Kidney (tissue), 14 donors: ENCODE results near the gene PPP1R2C. TPM values are rescaled to one million over a fixed set of nuclear protein-coding genes. Genes with fewer than 3 reads are reported as not detected.

Source experiments
- DNase-seq, 5 donors: peaks; one replicate each; pipeline ENCODE4 v3.0.0-alpha.2; 2013 to 2020
- FAIRE-seq: peaks from 2 replicates; lab custom pipeline; 2012; peaks lifted over from hg19 to GRCh38; lab: Jason Lieb, UNC
- H3K27ac ChIP-seq, 2 donors: one replicate each; pipeline ENCODE4 v1.7.0; 2013; ENCODE audit warnings: low read depth in 2 of 2, low read length in 2 of 2, inconsistent platforms in 1 of 2
- H3K27me3 ChIP-seq: one replicate; pipeline ENCODE4 v1.7.1; 2013; ENCODE audit warnings: low read length, inconsistent platforms; ENCODE audit not compliant: control insufficient read depth, insufficient read depth
- H3K36me3 ChIP-seq, 3 donors: one replicate each; pipeline versions ENCODE4 v1.7.0 to v1.7.1; 2013; ENCODE audit warnings: low read length in 3 of 3, control low read depth in 1 of 3, inconsistent platforms in 1 of 3; ENCODE audit not compliant: insufficient read depth in 3 of 3, control insufficient read depth in 2 of 3
- H3K4me1 ChIP-seq, 3 donors: one replicate each; pipeline versions ENCODE4 v1.7.0 to v1.7.1; 2013; ENCODE audit warnings: low read length in 3 of 3, inconsistent platforms in 1 of 3, low read depth in 1 of 3; ENCODE audit not compliant: control insufficient read depth in 2 of 3, insufficient read depth in 2 of 3
- H3K4me3 ChIP-seq, 3 donors: one replicate each; pipeline versions ENCODE4 v1.7.0 to v1.8.1; 2013; ENCODE audit warnings: low read length in 3 of 3, control low read depth in 1 of 3, inconsistent platforms in 1 of 3
- H3K9ac ChIP-seq, 3 donors: one replicate each; pipeline versions ENCODE4 v1.7.0 to v1.7.1; 2013; ENCODE audit warnings: low read length in 3 of 3, control low read depth in 1 of 3, inconsistent platforms in 1 of 3
- H3K9me3 ChIP-seq, 3 donors: one replicate each; pipeline versions ENCODE4 v1.7.0 to v1.7.1; 2013; ENCODE audit warnings: low read length in 3 of 3, control low read depth in 1 of 3, inconsistent platforms in 1 of 3; ENCODE audit not compliant: control insufficient read depth in 2 of 3, insufficient read depth in 1 of 3
- CTCF ChIP-seq: IDR thresholded peaks from 3 replicates; pipeline ENCODE4 v1.5.1; 2012; ENCODE audit warnings: mild to moderate bottlenecking, moderate library complexity, borderline replicate concordance; ENCODE audit not compliant: insufficient read depth; ENCODE audit errors: extremely low read depth
- intact Hi-C: fragments of 100-400 bp; cut with DNase I; formaldehyde crosslinking; loops from one replicate; pipeline ENCODE4 v1.11.1; 2022
- polyA plus RNA-seq: library from polyadenylated mRNA; stranded (reverse); fragments of 350-450 nt; fragmentation: Illumina TruSeq; extraction: RNeasy Lipid Tissue Mini Kit (QIAGEN cat#74804); gene quantifications from one replicate; pipeline ENCODE4 v1.2.3, GENCODE V29; 2014; ENCODE audit warnings: low read depth, low replicate concordance; ENCODE audit not compliant: insufficient read depth
- total RNA-seq: library from RNA; stranded (reverse); fragmentation: NEBNext Ultra II Directional; extraction: Animal tissue kit (Norgen Biotek cat#: 25700); gene quantifications from one replicate; pipeline ENCODE4 v1.2.1, GENCODE V29; 2021
- donor health status: control.
- donor health status: control.
- donor health status: control.
- donor health status: control.
- donor health status: control.
- donor health status: DM: yes; HTN: yes; CAD: no.
- donor health status: Normal renal cell carcinoma (clear cell type).

The PPP1R2C gene
- total and polyA plus RNA-seq, 2 donors from 2014 or later = not detected

GRCh38 chrX:42771506-42772335 lies 6.2 kb downstream of the PPP1R2C start:
- no peaks in the 10 kb centered on the region for H3K27me3 ChIP-seq
- no peaks in the 10 kb centered on the region for H3K4me1 ChIP-seq
- no peak overlapping the region for H3K4me3 ChIP-seq
- TF ChIP-seq CTCF = no peak
- DNase-seq (no peak), FAIRE-seq (no peak)
- H3K9ac ChIP-seq = no peak overlapping the region
- intact Hi-C loops = no loop called here
- no peaks in the 10 kb centered on the region for H3K9me3 ChIP-seq
- H3K27ac ChIP-seq = no peak overlapping the region
- H3K36me3 ChIP-seq = no peaks in the 10 kb centered on the region

- no peak overlapping the region for H3K27ac ChIP-seq
- H3K36me3 ChIP-seq = no peaks in the 10 kb centered on the region
- TF ChIP-seq CTCF = no peak
- H3K4me3 ChIP-seq = no peak overlapping the region
- no peaks in the 10 kb centered on the region for H3K4me1 ChIP-seq
- intact Hi-C loops = no loop called here
- H3K9ac ChIP-seq = no peak overlapping the region
- no peaks in the 10 kb centered on the region for H3K9me3 ChIP-seq
- H3K27me3 ChIP-seq = no peaks in the 10 kb centered on the region
- FAIRE-seq (no peak), DNase-seq (no peak)
These were observed 7.4 kb downstream of the PPP1R2C start for GRCh38 chrX:42770566-42770965.

- Histone ChIP-seq H3K36me3 (no peaks in the 10 kb centered on the region), H3K9me3 (no peaks in the 10 kb centered on the region), H3K27ac (no peak overlapping the region), H3K9ac (no peak overlapping the region), H3K27me3 (no peaks in the 10 kb centered on the region), H3K4me3 (no peak overlapping the region), H3K4me1 (no peaks in the 10 kb centered on the region)
- TF ChIP-seq CTCF = no peak
- DNase-seq (no peak), FAIRE-seq (no peak)
- intact Hi-C loops = no loop called here
These were observed 18.1 kb downstream of the PPP1R2C start for GRCh38 chrX:42759881-42760280.
